Astrocyte (in vitro differentiated cells and primary cell): Measurements from ENCODE around the gene STOM.

ENCODE experiments used
- EZH2 ChIP-seq: IDR thresholded peaks from 2 replicates; pipeline ENCODE4 v1.6.1; 2012; ENCODE audit warnings: mild to moderate bottlenecking, low read length, inconsistent platforms; ENCODE audit not compliant: insufficient read depth
- TF ChIP-seq, protein P1 (sequence below): IDR thresholded peaks from 2 replicates; pipeline ENCODE4 v1.5.1; 2011; ENCODE audit warnings: low read depth, mild to moderate bottlenecking, inconsistent platforms, low read length, moderate library complexity; ENCODE audit not compliant: insufficient read depth

DNA sequence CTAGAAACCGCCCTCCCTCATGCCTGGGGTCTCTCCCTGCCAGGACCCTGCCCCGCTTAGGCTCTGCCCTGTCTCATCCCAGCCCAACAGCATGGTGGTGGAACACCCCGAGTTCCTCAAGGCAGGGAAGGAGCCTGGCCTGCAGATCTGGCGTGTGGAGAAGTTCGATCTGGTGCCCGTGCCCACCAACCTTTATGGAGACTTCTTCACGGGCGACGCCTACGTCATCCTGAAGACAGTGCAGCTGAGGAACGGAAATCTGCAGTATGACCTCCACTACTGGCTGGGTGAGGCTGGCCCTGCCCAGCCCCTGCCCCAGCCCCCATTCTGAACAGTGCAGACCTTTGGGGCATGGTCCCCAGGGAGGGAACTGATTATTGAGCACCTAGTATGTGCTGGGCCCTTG lies 68.2 kb downstream of the STOM start:
- TF ChIP-seq, protein P1, sequence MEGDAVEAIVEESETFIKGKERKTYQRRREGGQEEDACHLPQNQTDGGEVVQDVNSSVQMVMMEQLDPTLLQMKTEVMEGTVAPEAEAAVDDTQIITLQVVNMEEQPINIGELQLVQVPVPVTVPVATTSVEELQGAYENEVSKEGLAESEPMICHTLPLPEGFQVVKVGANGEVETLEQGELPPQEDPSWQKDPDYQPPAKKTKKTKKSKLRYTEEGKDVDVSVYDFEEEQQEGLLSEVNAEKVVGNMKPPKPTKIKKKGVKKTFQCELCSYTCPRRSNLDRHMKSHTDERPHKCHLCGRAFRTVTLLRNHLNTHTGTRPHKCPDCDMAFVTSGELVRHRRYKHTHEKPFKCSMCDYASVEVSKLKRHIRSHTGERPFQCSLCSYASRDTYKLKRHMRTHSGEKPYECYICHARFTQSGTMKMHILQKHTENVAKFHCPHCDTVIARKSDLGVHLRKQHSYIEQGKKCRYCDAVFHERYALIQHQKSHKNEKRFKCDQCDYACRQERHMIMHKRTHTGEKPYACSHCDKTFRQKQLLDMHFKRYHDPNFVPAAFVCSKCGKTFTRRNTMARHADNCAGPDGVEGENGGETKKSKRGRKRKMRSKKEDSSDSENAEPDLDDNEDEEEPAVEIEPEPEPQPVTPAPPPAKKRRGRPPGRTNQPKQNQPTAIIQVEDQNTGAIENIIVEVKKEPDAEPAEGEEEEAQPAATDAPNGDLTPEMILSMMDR: no peak
- no peak for TF ChIP-seq EZH2
